ENCODE results near the gene TIMM9.
"Not testable (repeated sequence)": the region's sequence is repeated elsewhere in the genome, so short reads cannot be mapped to it uniquely, and the experiment has no call there.

The TIMM9 gene

GRCh38 chr14:58427281-58428117, at the start of gene TIMM9, which contains the start of gene KIAA0586:
Gene TIMM9 (minus strand): TSS chr14:58427531. CDS start chr14:58411945, 15,586 bp downstream.
Gene KIAA0586 (plus strand): TSS chr14:58427719. CDS start chr14:58428265, 546 bp downstream.
- DNase-seq = peak; percentile 99

GRCh38 chr14:58476320-58476719, 49.0 kb upstream of the TIMM9 start:
- no peak for DNase-seq

- DNase-seq = no peak
Measured at GRCh38 chr14:58469309-58469708, 42.0 kb upstream of the TIMM9 start.

- DNase-seq = no peak
Measured at GRCh38 chr14:58467575-58467974, 40.2 kb upstream of the TIMM9 start.

- no peak for DNase-seq
Measured at GRCh38 chr14:58466459-58466858, 39.1 kb upstream of the TIMM9 start.

- DNase-seq = peak; percentile 2
Measured at GRCh38 chr14:58465421-58465820, 38.1 kb upstream of the TIMM9 start.

- no peak for DNase-seq
Measured at GRCh38 chr14:58464652-58465051, 37.3 kb upstream of the TIMM9 start.

- DNase-seq = no peak
Measured at GRCh38 chr14:58463147-58463546, 35.8 kb upstream of the TIMM9 start.

- DNase-seq = no peak
Measured at GRCh38 chr14:58460772-58461171, 33.4 kb upstream of the TIMM9 start.

- no peak for DNase-seq
Measured at GRCh38 chr14:58455593-58456265, 28.4 kb upstream of the TIMM9 start.

GRCh38 chr14:58444627-58445026, 17.3 kb upstream of the TIMM9 start:
- DNase-seq = no peak

- DNase-seq = no peak
Measured at GRCh38 chr14:58439476-58439875, 12.1 kb upstream of the TIMM9 start.

GRCh38 chr14:58430156-58430555, 2.8 kb upstream of the TIMM9 start:
- no peak for DNase-seq

- DNase-seq = peak; percentile 46
Measured at GRCh38 chr14:58428118-58428683, 870 bp upstream of the TIMM9 start.

GRCh38 chr14:58426670-58427280, 556 bp downstream of the TIMM9 start:
- peak; percentile 70 for DNase-seq

- DNase-seq = not testable (repeated sequence)
Measured at GRCh38 chr14:58416934-58417333, 10.4 kb downstream of the TIMM9 start.

- DNase-seq = no peak
Measured at GRCh38 chr14:58415636-58416547, 11.4 kb downstream of the TIMM9 start.

GRCh38 chr14:58414845-58415244, 12.5 kb downstream of the TIMM9 start:
- no peak for DNase-seq

- DNase-seq = no peak
Measured at GRCh38 chr14:58408681-58409215, 18.6 kb downstream of the TIMM9 start.

- DNase-seq = no peak
Measured at GRCh38 chr14:58401587-58401986, 25.7 kb downstream of the TIMM9 start.

GRCh38 chr14:58398895-58399294, 28.4 kb downstream of the TIMM9 start:
- no peak for DNase-seq

GRCh38 chr14:58398495-58398894, 28.8 kb downstream of the TIMM9 start:
- no peak for DNase-seq

Measured in fibroblast of upper back skin (primary cell).